ENCODE data around the gene RAPGEF5.

- TF ChIP-seq, protein P1, sequence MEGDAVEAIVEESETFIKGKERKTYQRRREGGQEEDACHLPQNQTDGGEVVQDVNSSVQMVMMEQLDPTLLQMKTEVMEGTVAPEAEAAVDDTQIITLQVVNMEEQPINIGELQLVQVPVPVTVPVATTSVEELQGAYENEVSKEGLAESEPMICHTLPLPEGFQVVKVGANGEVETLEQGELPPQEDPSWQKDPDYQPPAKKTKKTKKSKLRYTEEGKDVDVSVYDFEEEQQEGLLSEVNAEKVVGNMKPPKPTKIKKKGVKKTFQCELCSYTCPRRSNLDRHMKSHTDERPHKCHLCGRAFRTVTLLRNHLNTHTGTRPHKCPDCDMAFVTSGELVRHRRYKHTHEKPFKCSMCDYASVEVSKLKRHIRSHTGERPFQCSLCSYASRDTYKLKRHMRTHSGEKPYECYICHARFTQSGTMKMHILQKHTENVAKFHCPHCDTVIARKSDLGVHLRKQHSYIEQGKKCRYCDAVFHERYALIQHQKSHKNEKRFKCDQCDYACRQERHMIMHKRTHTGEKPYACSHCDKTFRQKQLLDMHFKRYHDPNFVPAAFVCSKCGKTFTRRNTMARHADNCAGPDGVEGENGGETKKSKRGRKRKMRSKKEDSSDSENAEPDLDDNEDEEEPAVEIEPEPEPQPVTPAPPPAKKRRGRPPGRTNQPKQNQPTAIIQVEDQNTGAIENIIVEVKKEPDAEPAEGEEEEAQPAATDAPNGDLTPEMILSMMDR (conservative IDR thresholded peaks at IDR 0.05), result no peak
- TF ChIP-seq ZFX (IDR thresholded peaks at IDR 0.05), result no peak
Observed at GRCh38 chr7:22343612-22344011, 13.3 kb downstream of the RAPGEF5 start.

All from C4-2B (cell line).